HG03139 (cell line): Measurements from ENCODE around the gene FAM131A.
A peak's percentile ranks its signal among the peaks of the same experiment; 100 is the strongest.

Experiments
- ATAC-seq: cut with Tn5 transposase; IDR thresholded peaks from one replicate; pipeline ENCODE4 v1.9.1; 2021; ENCODE audit not compliant: unreplicated experiment

The FAM131A gene

GRCh38 chr3:184316792-184317191 lies 20.6 kb upstream of the FAM131A start:
- no peak for ATAC-seq

DNA sequence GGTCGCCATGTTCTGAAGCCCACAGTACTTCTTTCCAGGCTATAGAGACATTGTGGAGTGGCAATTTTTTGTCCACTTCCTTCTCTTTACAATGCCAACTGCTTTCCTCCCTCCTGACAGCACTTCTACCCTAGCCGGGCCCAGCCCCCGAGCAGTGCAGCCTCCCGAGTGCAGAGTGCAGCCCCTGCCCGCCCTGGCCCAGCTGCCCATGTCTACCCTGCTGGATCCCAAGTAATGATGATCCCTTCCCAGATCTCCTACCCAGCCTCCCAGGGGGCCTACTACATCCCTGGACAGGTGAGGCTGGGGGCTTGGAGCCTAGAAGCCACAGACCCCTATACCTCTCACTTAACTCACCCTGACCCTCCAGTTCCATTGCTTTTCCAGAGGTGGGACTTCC lies 20.2 kb upstream of the FAM131A start:
- no peak for ATAC-seq

DNA sequence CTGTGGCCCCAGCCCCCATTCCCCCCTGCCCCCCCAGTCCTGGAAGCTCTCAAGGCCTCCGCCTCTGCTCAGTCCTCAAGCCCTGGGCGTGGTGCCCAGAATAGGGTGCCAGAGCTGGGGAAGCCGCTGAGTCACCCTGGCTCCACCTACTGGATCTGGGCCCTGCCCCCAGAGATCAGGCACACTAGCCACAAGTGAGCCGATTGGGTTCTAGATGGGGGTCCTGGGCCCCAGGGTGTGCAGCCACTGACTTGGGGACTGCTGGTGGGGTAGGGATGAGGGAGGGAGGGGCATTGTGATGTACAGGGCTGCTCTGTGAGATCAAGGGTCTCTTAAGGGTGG lies 17.3 kb upstream of the FAM131A start:
- no peak for ATAC-seq

- no peak for ATAC-seq
Measured at GRCh38 chr3:184321666-184322065, 15.7 kb upstream of the FAM131A start.

GRCh38 chr3:184322731-184323487 lies 14.5 kb upstream of the FAM131A start:
- no peak for ATAC-seq

- no peak for ATAC-seq
Measured at GRCh38 chr3:184323696-184324095, 13.7 kb upstream of the FAM131A start.

DNA sequence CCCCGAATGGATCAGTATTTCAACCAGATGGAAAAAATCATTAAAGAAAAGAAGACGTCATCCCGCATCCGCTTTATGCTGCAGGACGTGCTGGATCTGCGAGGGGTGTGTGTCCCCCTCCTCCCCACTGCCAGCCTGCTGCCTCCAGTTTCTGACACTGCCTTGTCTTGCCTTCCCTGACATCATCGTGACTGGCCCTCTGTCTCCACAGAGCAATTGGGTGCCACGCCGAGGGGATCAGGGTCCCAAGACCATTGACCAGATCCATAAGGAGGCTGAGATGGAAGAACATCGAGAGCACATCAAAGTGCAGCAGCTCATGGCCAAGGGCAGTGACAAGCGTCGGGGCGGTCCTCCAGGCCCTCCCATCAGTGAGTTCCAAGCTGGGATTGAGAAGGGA lies 12.1 kb upstream of the FAM131A start:
- no peak for ATAC-seq

GRCh38 chr3:184325715-184326369 lies 11.6 kb upstream of the FAM131A start:
- no peak for ATAC-seq

GRCh38 chr3:184327171-184327570 lies 10.2 kb upstream of the FAM131A start:
- no peak for ATAC-seq

- no peak for ATAC-seq
Measured at GRCh38 chr3:184328516-184328915, 8.9 kb upstream of the FAM131A start.

DNA sequence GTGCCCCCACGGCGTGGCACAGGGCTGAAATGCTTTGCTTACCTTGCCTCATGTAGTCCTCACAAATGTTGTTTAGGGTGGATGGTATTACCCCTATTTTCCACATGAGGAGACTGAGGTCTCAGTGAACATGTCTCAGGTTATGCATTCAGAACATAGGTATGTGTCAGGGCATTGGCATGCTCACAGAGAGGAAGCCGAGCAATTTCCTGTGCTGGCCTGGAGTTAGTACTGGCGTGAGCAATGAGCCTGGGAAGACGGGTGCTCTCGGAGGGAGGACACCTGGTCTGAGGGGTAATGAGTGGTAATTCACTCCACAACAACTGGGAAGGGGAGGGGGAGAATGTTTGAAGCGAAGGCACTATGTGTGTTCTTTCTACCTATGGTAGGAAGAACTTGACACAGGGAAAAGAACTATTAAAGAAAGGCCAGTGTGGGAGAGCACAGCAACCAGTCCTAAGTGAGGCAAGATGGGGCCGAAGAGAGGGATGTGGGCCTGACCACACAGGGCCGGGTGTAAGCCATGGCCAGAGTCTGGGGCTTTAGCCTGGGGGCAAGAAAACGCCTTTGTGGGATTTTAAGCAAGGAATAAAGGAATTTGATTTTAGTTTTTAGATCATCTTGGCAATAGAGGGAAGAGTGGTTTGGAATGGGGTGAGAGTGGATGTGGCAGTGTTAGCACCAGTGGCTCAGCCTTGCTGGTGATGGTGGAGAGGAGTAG lies 4.9 kb upstream of the FAM131A start:
- no peak for ATAC-seq

GRCh38 chr3:184333190-184333589 lies 4.2 kb upstream of the FAM131A start:
- no peak for ATAC-seq

- no peak for ATAC-seq
Measured at GRCh38 chr3:184333700-184334099, 3.7 kb upstream of the FAM131A start.

GRCh38 chr3:184334470-184335158 lies 2.8 kb upstream of the FAM131A start:
- no peak for ATAC-seq

DNA sequence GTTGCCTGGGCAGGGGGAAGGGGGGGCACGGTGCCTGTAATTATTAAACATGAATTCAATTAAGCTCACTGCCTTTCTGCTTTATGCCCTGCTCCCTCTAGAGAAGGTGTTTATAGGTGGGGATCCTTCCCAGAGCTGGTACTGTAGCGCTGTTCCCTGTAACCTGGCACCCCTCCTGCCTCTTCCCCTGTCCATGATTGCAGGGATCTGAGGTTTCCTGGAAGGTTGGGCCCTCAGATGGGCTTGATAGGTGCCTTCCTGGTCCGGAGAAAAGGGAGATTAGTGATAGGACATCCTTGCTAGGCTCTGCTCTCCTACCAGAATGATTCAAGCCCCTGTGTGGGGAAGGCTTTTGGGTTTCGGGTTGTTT lies 2.1 kb upstream of the FAM131A start:
- ATAC-seq: no peak

- peak; percentile 57 for ATAC-seq
Measured at GRCh38 chr3:184335661-184336546, 1.5 kb upstream of the FAM131A start.

DNA sequence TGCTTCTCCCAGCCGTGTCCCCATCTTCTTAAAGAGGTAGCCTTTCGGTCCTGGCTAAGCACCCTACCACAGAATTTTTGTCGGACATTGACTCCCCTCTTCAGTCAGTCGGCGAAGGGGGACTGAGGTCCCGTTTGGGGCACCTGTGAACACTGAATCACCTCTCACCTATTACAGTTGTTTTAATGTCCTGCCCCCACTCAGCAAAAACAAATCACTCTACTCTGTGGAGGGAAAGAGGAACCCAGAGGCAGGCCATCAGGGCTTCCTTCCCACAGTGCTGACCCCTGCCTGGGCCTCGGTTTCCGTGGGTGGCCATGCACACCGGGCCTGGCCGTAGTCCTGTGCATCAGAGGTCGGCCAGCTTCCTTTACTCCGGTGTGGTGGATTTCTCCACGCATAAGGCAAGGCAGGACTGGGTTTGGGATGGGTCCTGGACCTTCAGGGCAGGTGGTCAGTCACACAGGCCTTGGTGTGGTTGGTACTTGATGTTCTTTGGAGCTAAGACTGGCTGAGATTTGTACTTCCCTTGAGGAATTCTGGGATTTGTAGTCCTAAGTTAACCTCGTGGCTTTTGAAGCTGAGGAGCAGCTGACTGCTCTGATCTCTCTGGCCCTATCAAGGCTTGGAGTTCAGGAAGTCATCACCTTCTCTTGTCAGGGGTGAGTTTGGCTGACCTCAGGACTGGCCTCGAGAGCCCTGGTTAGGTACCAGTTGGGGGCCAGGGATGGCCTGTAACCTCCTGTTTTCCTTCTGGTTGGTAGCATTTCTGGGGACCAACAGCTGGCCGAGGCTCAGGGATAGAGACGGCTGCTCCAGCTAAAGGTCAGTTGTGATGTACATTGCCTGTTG lies 627 bp upstream of the FAM131A start:
- ATAC-seq: no peak

GRCh38 chr3:184337981-184338380 lies 581 bp downstream of the FAM131A start:
- no peak for ATAC-seq

DNA sequence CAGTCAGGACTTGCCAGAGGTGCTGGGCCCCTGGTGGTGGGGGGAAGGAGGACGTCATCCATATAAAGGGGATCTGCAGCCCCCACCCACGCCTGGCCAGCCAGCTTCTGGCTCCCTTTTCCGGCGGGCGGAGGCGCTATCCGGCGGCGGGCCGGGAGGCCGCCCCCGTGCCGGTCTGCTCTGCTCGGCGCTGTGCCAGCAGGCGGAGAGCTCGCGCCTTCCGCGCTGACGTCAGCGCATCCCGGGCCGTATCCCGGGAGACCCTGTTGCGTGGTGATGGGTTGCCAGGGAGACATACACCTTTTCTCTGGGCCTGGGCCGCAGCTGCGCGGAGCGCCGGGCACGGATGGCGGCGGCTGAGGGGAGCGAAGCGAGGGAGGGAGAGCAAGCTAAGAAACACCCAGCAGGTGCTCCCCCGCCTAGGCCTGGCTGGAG lies 1.1 kb downstream of the FAM131A start:
- no peak for ATAC-seq

GRCh38 chr3:184339001-184339400 lies 1.6 kb downstream of the FAM131A start:
- ATAC-seq: no peak
